Neural progenitor cell (in vitro differentiated cells): ENCODE results near the gene POLA2. TPM values are rescaled to one million over a fixed set of nuclear protein-coding genes. Genes with fewer than 3 reads are reported as not detected.
"Not testable (repeated sequence)": the region's sequence is repeated elsewhere in the genome, so short reads cannot be mapped to it uniquely, and the experiment has no call there.

Experiments
- DNase-seq: peaks from one replicate; pipeline ENCODE4 v3.0.0-alpha.2; 2016; ENCODE audit warnings: low spot score
- H2AFZ ChIP-seq: fragments of 200-600 bp; sonication (generic); replicated peaks from 2 replicates; pipeline ENCODE4 v1.6.1; 2016; ENCODE audit warnings: antibody characterized with exemption
- H3F3A ChIP-seq: fragments of 200-600 bp; sonication (generic); 2 replicates; pipeline ENCODE4 v1.6.1; 2016; ENCODE audit warnings: antibody characterized with exemption, low read depth
- H3K27ac ChIP-seq: fragments of 200-600 bp; sonication (generic); 2 replicates; pipeline ENCODE4 v1.5.1; 2016; ENCODE audit warnings: mild to moderate bottlenecking
- H3K27me3 ChIP-seq: fragments of 200-600 bp; sonication (generic); 2 replicates; pipeline ENCODE4 v1.6.1; 2016; ENCODE audit warnings: mild to moderate bottlenecking, moderate library complexity
- H3K36me3 ChIP-seq: fragments of 200-600 bp; sonication (generic); 2 replicates; pipeline ENCODE4 v1.5.1; 2016
- H3K4me1 ChIP-seq: fragments of 200-600 bp; sonication (generic); 2 replicates; pipeline ENCODE4 v1.6.1; 2016; ENCODE audit warnings: mixed run types
- H3K4me2 ChIP-seq: fragments of 200-600 bp; sonication (generic); 2 replicates; pipeline ENCODE4 v1.6.1; 2016
- H3K4me3 ChIP-seq: fragments of 200-600 bp; sonication (generic); 2 replicates; pipeline ENCODE4 v1.5.1; 2016
- H3K79me2 ChIP-seq: fragments of 200-600 bp; sonication (generic); 2 replicates; pipeline ENCODE4 v1.6.1; 2016; ENCODE audit warnings: low read depth
- H3K9ac ChIP-seq: fragments of 200-600 bp; sonication (generic); 2 replicates; pipeline ENCODE4 v1.6.1; 2016
- H3K9me3 ChIP-seq: fragments of 200-600 bp; sonication (generic); 2 replicates; pipeline ENCODE4 v1.5.1; 2016; ENCODE audit warnings: low read depth
- H4K20me1 ChIP-seq: fragments of 200-600 bp; sonication (generic); 2 replicates; pipeline ENCODE4 v1.6.1; 2016; ENCODE audit warnings: low read depth
- H3K27ac Mint-ChIP-seq: 3 replicates; pipeline ENCODE4 v1.8.0; 2021; ENCODE audit warnings: mixed read lengths
- H3K27me3 Mint-ChIP-seq: 2 replicates; pipeline ENCODE4 v1.8.0; 2022; ENCODE audit warnings: low read depth, mild to moderate bottlenecking, inconsistent platforms, moderate library complexity, mixed read lengths; ENCODE audit not compliant: insufficient read depth
- H3K36me3 Mint-ChIP-seq: 3 replicates; pipeline ENCODE4 v1.8.0; 2021; ENCODE audit warnings: mixed read lengths
- H3K4me1 Mint-ChIP-seq: 3 replicates; pipeline ENCODE4 v1.8.0; 2021; ENCODE audit warnings: mixed read lengths
- H3K4me3 Mint-ChIP-seq: 3 replicates; pipeline ENCODE4 v1.8.0; 2021; ENCODE audit warnings: mild to moderate bottlenecking, moderate library complexity, mixed read lengths
- H3K9me3 Mint-ChIP-seq: 3 replicates; pipeline ENCODE4 v1.8.0; 2020; ENCODE audit warnings: mixed read lengths
- CTCF ChIP-seq: fragments of 200-600 bp; sonication (generic); IDR thresholded peaks from 2 replicates; pipeline ENCODE4 v1.5.1; 2017; ENCODE audit warnings: antibody characterized with exemption, mild to moderate bottlenecking
- EZH2 ChIP-seq: fragments of 200-600 bp; sonication (generic); IDR thresholded peaks from 2 replicates; pipeline ENCODE4 v1.6.1; 2017; ENCODE audit warnings: antibody characterized with exemption, mild to moderate bottlenecking, moderate library complexity
- EZH2phosphoT487 ChIP-seq: fragments of 200-600 bp; sonication (generic); IDR thresholded peaks from 2 replicates; pipeline ENCODE4 v1.6.1; 2017; ENCODE audit warnings: antibody characterized with exemption
- total RNA-seq: library from RNA; depleted of rRNA; stranded (reverse); fragments of >200 nt; gene quantifications from 2 replicates; pipeline ENCODE4 v1.2.3, GENCODE V29; 2015; ENCODE audit warnings: low replicate concordance

POLA2 gene
- total RNA-seq, 1 donor from 2014 or later: 33.3 TPM

GRCh38 chr11:65262381-65262680 is 569 bp downstream of the POLA2 start:
- Mint-ChIP-seq H3K27me3 (peaks cover 2% of the 10 kb centered on the region), H3K4me3 (peak overlapping the region; percentile 91), H3K9me3 (no peaks in the 10 kb centered on the region), H3K27ac (peak overlapping the region; percentile 82), H3K36me3 (peaks cover 12% of the 10 kb centered on the region), H3K4me1 (peaks cover 24% of the 10 kb centered on the region)
- Histone ChIP-seq H3K27ac (no peak overlapping the region), H3K27me3 (no peaks in the 10 kb centered on the region), H3F3A (peaks cover 24% of the 10 kb centered on the region), H3K79me2 (peaks cover 52% of the 10 kb centered on the region), H3K9ac (peak overlapping the region; percentile 86), H3K4me2 (peak overlapping the region; percentile 92), H3K4me3 (peak overlapping the region; percentile 81), H3K36me3 (no peaks in the 10 kb centered on the region), H3K9me3 (no peaks in the 10 kb centered on the region), H3K4me1 (peaks cover 12% of the 10 kb centered on the region), H4K20me1 (peaks cover 7% of the 10 kb centered on the region), H2AFZ (no peak overlapping the region)
- no peak for TF ChIP-seq EZH2
- DNase-seq: no peak

GRCh38 chr11:65262776-65263175 is 1.0 kb downstream of the POLA2 start:
- Mint-ChIP-seq H3K27me3 (peaks cover 2% of the 10 kb centered on the region), H3K4me3 (peak overlapping the region; percentile 91), H3K36me3 (peaks cover 12% of the 10 kb centered on the region), H3K27ac (peak overlapping the region; percentile 12), H3K9me3 (no peaks in the 10 kb centered on the region), H3K4me1 (peaks cover 24% of the 10 kb centered on the region)
- peaks cover 52% of the 10 kb centered on the region for H3K79me2 ChIP-seq
- H4K20me1 ChIP-seq: peaks cover 7% of the 10 kb centered on the region
- peak overlapping the region; percentile 81 for H3K4me3 ChIP-seq
- H3K9ac ChIP-seq: peak overlapping the region; percentile 86
- no peaks in the 10 kb centered on the region for H3K9me3 ChIP-seq
- no peak overlapping the region for H2AFZ ChIP-seq
- H3K27ac ChIP-seq: no peak overlapping the region
- H3K27me3 ChIP-seq: no peaks in the 10 kb centered on the region
- no peaks in the 10 kb centered on the region for H3K36me3 ChIP-seq
- DNase-seq: no peak
- TF ChIP-seq EZH2 (no peak), EZH2phosphoT487 (no peak), CTCF (no peak)
- H3K4me1 ChIP-seq: peaks cover 12% of the 10 kb centered on the region
- peaks cover 24% of the 10 kb centered on the region for H3F3A ChIP-seq
- peak overlapping the region; percentile 92 for H3K4me2 ChIP-seq

- H3K27ac ChIP-seq, DNase-seq, H3K4me3 ChIP-seq, H3K27me3 ChIP-seq, H2AFZ ChIP-seq, H3K27ac Mint-ChIP-seq, H3K4me2 ChIP-seq, H3K9me3 ChIP-seq, H3K9me3 Mint-ChIP-seq, H3K9ac ChIP-seq, H4K20me1 ChIP-seq, H3K27me3 Mint-ChIP-seq, H3K36me3 ChIP-seq: not testable (repeated sequence)
- Histone ChIP-seq H3F3A (peaks cover 16% of the 10 kb centered on the region), H3K79me2 (peaks cover 52% of the 10 kb centered on the region), H3K4me1 (peaks cover 12% of the 10 kb centered on the region)
- Mint-ChIP-seq H3K4me3 (peak overlapping the region; percentile 73), H3K36me3 (peaks cover 16% of the 10 kb centered on the region), H3K4me1 (peaks cover 24% of the 10 kb centered on the region)
Measured at GRCh38 chr11:65264747-65265146, 3.0 kb downstream of the POLA2 start.

- no peak overlapping the region for H2AFZ ChIP-seq
- H3K27ac ChIP-seq: no peak overlapping the region
- H3K4me1 Mint-ChIP-seq: peaks cover 18% of the 10 kb centered on the region
- H3K27me3 Mint-ChIP-seq: peaks cover 2% of the 10 kb centered on the region
- H3K36me3 ChIP-seq: peaks cover 8% of the 10 kb centered on the region
- H3K27ac Mint-ChIP-seq: no peak overlapping the region
- no peak for DNase-seq
- peaks cover 11% of the 10 kb centered on the region for H3F3A ChIP-seq
- no peak overlapping the region for H3K4me2 ChIP-seq
- H3K4me3 ChIP-seq: no peak overlapping the region
- H3K79me2 ChIP-seq: peaks cover 52% of the 10 kb centered on the region
- peaks cover 8% of the 10 kb centered on the region for H3K4me1 ChIP-seq
- peaks cover 22% of the 10 kb centered on the region for H3K36me3 Mint-ChIP-seq
- H3K9ac ChIP-seq: no peak overlapping the region
- H3K9me3 ChIP-seq: no peaks in the 10 kb centered on the region
- no peaks in the 10 kb centered on the region for H3K9me3 Mint-ChIP-seq
- no peaks in the 10 kb centered on the region for H3K27me3 ChIP-seq
- no peak overlapping the region for H3K4me3 Mint-ChIP-seq
- peaks cover 7% of the 10 kb centered on the region for H4K20me1 ChIP-seq
- TF ChIP-seq EZH2phosphoT487 (no peak), EZH2 (no peak), CTCF (no peak)
Measured at GRCh38 chr11:65266210-65266609, 4.4 kb downstream of the POLA2 start.
